Measurements from ENCODE around the gene NOTCH4. TPM values are rescaled to one million over a fixed set of nuclear protein-coding genes. Genes with fewer than 3 reads are reported as not detected.

Gene NOTCH4
- total RNA-seq, 2 experiments from 2014 or later: 0.15 to 0.60 TPM

- no peak for DNase-seq
- no peak overlapping the region for H3K4me3 Mint-ChIP-seq
- POLR2A ChIA-PET: interaction anchor here (1.2 kb wide), 1 partner anchor 48 kb away, joined by 3 read pairs; no protein-coding TSS in a partner anchor
- H3K36me3 Mint-ChIP-seq (ENCODE audit: low read depth): peaks cover 5% of the 10 kb centered on the region
- CTCF ChIA-PET: interaction anchor here (0.7 to 1.0 kb wide), 2 partner anchors 45 to 176 kb away, joined by 3 read pairs; partner anchors contain the start of gene DXO
- H3K27me3 Mint-ChIP-seq: peaks cover 61% of the 10 kb centered on the region
- peaks cover 26% of the 10 kb centered on the region for H3K4me1 Mint-ChIP-seq
- H3K9me3 Mint-ChIP-seq: no peaks in the 10 kb centered on the region
- no peak overlapping the region for H3K27ac Mint-ChIP-seq
These were observed 76.3 kb downstream of the NOTCH4 start for GRCh38 chr6:32147401-32148132.

DNA sequence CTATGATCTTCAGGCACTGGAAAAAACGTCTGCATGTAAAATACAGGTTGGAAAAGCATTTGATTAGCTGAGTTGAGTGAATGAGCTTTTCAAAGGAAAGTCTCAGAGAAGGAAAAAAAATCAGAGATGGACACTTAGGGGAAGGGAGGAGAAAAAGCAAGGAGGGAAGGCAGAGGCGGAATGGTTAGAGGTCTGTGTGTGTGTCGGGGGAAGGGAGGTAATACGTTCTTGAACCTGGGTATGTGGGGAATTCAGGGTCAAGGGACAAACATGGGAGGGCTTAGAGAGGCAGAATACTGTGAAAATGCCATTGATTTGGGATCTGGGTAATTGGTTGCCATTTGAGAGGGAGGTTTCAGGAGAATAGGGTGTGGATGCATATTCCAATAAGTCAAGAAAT lies 77.2 kb downstream of the NOTCH4 start:
- DNase-seq: no peak
- Mint-ChIP-seq H3K27ac (no peak overlapping the region), H3K9me3 (no peaks in the 10 kb centered on the region), H3K27me3 (peaks cover 61% of the 10 kb centered on the region), H3K4me1 (peaks cover 26% of the 10 kb centered on the region), H3K36me3 (ENCODE audit: low read depth) (peaks cover 5% of the 10 kb centered on the region), H3K4me3 (no peak overlapping the region)
- ChIA-PET POLR2A (no interaction called here), CTCF (interaction anchor here (1.0 kb wide), 1 partner anchor 175 kb away, joined by 3 read pairs; the partner anchor contains the start of gene DXO)

GRCh38 chr6:32146287-32146686 lies 77.6 kb downstream of the NOTCH4 start:
- H3K27me3 Mint-ChIP-seq: peaks cover 62% of the 10 kb centered on the region
- H3K9me3 Mint-ChIP-seq: no peaks in the 10 kb centered on the region
- ChIA-PET CTCF (interaction anchor here (1.0 kb wide), 1 partner anchor 174 kb away, joined by 3 read pairs; the partner anchor contains the start of gene DXO), POLR2A (no interaction called here)
- peaks cover 5% of the 10 kb centered on the region for H3K36me3 Mint-ChIP-seq (ENCODE audit: low read depth)
- DNase-seq: no peak
- H3K4me1 Mint-ChIP-seq: peaks cover 26% of the 10 kb centered on the region
- H3K4me3 Mint-ChIP-seq: no peak overlapping the region
- H3K27ac Mint-ChIP-seq: no peak overlapping the region

Other genes with a start within 250 kb of the NOTCH4 start
- gene C4A, start 242.0 kb downstream of the NOTCH4 start, total RNA-seq: 1 to 10 TPM; 3.3 to 5.7 TPM
- gene C4B, start 209.3 kb downstream of the NOTCH4 start, total RNA-seq: 1 to 10 TPM; 3.4 to 5.0 TPM
- under 1 TPM in 1 of 2 experiments, not detected in 1; 0.23 TPM for gene CYP21A2, start 185.7 kb downstream of the NOTCH4 start, total RNA-seq
- 1 to 10 TPM; 5.7 to 6.4 TPM for gene TNXB, start 114.7 kb downstream of the NOTCH4 start, total RNA-seq
- 100 to 1,000 TPM; 142 to 147 TPM for gene ATF6B, start 95.8 kb downstream of the NOTCH4 start, total RNA-seq
- gene FKBPL, start 93.8 kb downstream of the NOTCH4 start, total RNA-seq: 1 to 10 TPM; 7.6 to 8.6 TPM
- gene PRRT1, start 72.1 kb downstream of the NOTCH4 start, total RNA-seq: under 1 TPM; 0.13 to 0.28 TPM
- gene PPT2, start 69.9 kb downstream of the NOTCH4 start, total RNA-seq: 1 to 10 TPM; 8.3 to 9.4 TPM
- 1 to 10 TPM; 5.1 to 5.2 TPM for gene EGFL8, start 59.5 kb downstream of the NOTCH4 start, total RNA-seq
- 10 to 100 TPM; 42.7 to 43.1 TPM for gene AGPAT1, start 48.0 kb downstream of the NOTCH4 start, total RNA-seq
- 10 to 100 TPM; 44.0 to 45.4 TPM for gene RNF5, start 45.7 kb downstream of the NOTCH4 start, total RNA-seq
- gene AGER, start 39.8 kb downstream of the NOTCH4 start, total RNA-seq: 10 to 100 TPM; 27.6 to 29.4 TPM
- gene PBX2, start 33.9 kb downstream of the NOTCH4 start, total RNA-seq: 10 to 100 TPM; 69.4 to 73.1 TPM
- 100 to 1,000 TPM; 287 to 289 TPM for gene GPSM3, start 31.4 kb downstream of the NOTCH4 start, total RNA-seq
- gene TSBP1, start 147.8 kb upstream of the NOTCH4 start, total RNA-seq: not detected
- not detected for gene BTNL2, start 183.1 kb upstream of the NOTCH4 start, total RNA-seq
- 100 to 1,000 TPM; 203 to 204 TPM for gene HLA-DRA, start 215.8 kb upstream of the NOTCH4 start, total RNA-seq